ENCODE results near the gene ADAMTS13.

- TF ChIP-seq CTCF (IDR thresholded peaks at IDR 0.05; ENCODE audit: insufficient read depth, low read length, poor library complexity, severe bottlenecking) (no peak), EZH2phosphoT487 (conservative IDR thresholded peaks at IDR 0.05; ENCODE audit: low read length) (no peak)
Observed at GRCh38 chr9:133433351-133433843, 11.2 kb downstream of the ADAMTS13 start.
